B cell (primary cell): ENCODE results near the gene CCDC88C. TPM values are rescaled to one million over a fixed set of nuclear protein-coding genes. Genes with fewer than 3 reads are reported as not detected.
A peak's percentile ranks its signal among the peaks of the same experiment; 100 is the strongest.

Source experiments
- ATAC-seq: fragments of 200-7000 bp; cut with Tn5 transposase; one replicate; pipeline ENCODE4 v1.10.0; 2021; ENCODE audit warnings: low read depth, mild to moderate bottlenecking, moderate number of reproducible peaks, moderate library complexity
- CTCF ChIA-PET: fragments of 350-600 bp; sonication (Branson Sonifier 250); formaldehyde crosslinking; loops from one replicate; lab custom pipeline; 2021; ENCODE audit warnings: antibody characterized with exemption, inconsistent platforms; lab: Charles Lee
- POLR2A ChIA-PET: fragments of 350-600 bp; sonication (Branson Sonifier 250); formaldehyde crosslinking; loops from one replicate; lab custom pipeline; 2021; ENCODE audit warnings: antibody characterized with exemption; lab: Charles Lee
- DNase-seq: peaks from one replicate; pipeline ENCODE4 v3.0.0; 2013
- H2AFZ ChIP-seq: 2 replicates; pipeline ENCODE4 v1.6.1; 2012; ENCODE audit warnings: mild to moderate bottlenecking, low read depth, low read length; ENCODE audit not compliant: insufficient read depth, poor library complexity, severe bottlenecking
- H3K27ac ChIP-seq, 2 donors: 1 replicate in 1 of 2; 2 replicates in 1 of 2; pipeline ENCODE4 v1.5.1; 2012 to 2013; ENCODE audit warnings: low read length in 2 of 2, mild to moderate bottlenecking in 2 of 2, moderate library complexity in 1 of 2
- H3K27me3 ChIP-seq, 4 experiments: fragments of 200-600 bp in 1 of 4; sonication (generic) in 1 of 4; replicated peaks in 1 of 4; 1 replicate in 2 of 4; 2 replicates in 2 of 4; pipeline versions ENCODE4 v1.6.1 to v1.7.0; 2013 to 2016; ENCODE audit warnings: low read length in 3 of 4, mild to moderate bottlenecking in 2 of 4, mixed read lengths in 1 of 4, moderate library complexity in 1 of 4; ENCODE audit not compliant: insufficient read depth in 4 of 4, control insufficient read depth in 3 of 4; ENCODE audit errors: control extremely low read depth in 1 of 4
- H3K36me3 ChIP-seq, 2 experiments: replicated peaks in 1 of 2; 1 replicate in 1 of 2; 2 replicates in 1 of 2; pipeline versions ENCODE4 v1.6.1 to v1.7.1; 2013; ENCODE audit warnings: low read length in 1 of 2; ENCODE audit not compliant: insufficient read depth in 2 of 2, control insufficient read depth in 1 of 2; ENCODE audit errors: control extremely low read depth in 1 of 2, extremely low read depth in 1 of 2
- H3K4me1 ChIP-seq, 2 donors: fragments of 200-600 bp in 1 of 2; sonication (generic) in 1 of 2; 1 replicate in 1 of 2; 2 replicates in 1 of 2; pipeline versions ENCODE4 v1.5.1 to v1.6.1; 2013 to 2017; ENCODE audit warnings: low read length in 2 of 2; ENCODE audit not compliant: control insufficient read depth in 2 of 2, insufficient read depth in 2 of 2
- H3K4me2 ChIP-seq: replicated peaks from 2 replicates; pipeline ENCODE3; 2012; ENCODE audit warnings: mild to moderate bottlenecking, low read depth, low read length; ENCODE audit not compliant: poor library complexity, severe bottlenecking
- H3K4me3 ChIP-seq, 5 experiments: fragments of 200-600 bp in 1 of 5; sonication (generic) in 1 of 5; 1 replicate in 3 of 5; 2 replicates in 2 of 5; pipeline versions ENCODE4 v1.5.1 to v1.7.0; 2011 to 2016; ENCODE audit warnings: low read length in 4 of 5, mild to moderate bottlenecking in 4 of 5, low read depth in 2 of 5, control low read depth in 1 of 5, moderate library complexity in 1 of 5; ENCODE audit not compliant: insufficient read depth in 1 of 5; ENCODE audit errors: control extremely low read depth in 1 of 5, extremely low read depth in 1 of 5
- H3K79me2 ChIP-seq: fragments of 200-600 bp; sonication (generic); one replicate; pipeline ENCODE4 v1.6.0; 2016; ENCODE audit warnings: low read length; ENCODE audit not compliant: control insufficient read depth, insufficient read depth
- H3K9ac ChIP-seq: fragments of 200-600 bp; sonication (generic); 2 replicates; pipeline ENCODE4 v1.6.1; 2017; ENCODE audit warnings: mild to moderate bottlenecking, low read length, moderate library complexity
- H3K9me3 ChIP-seq, 3 donors: one replicate each; pipeline versions ENCODE4 v1.6.1 to v1.7.1; 2013; ENCODE audit warnings: low read length in 2 of 3; ENCODE audit not compliant: control insufficient read depth in 2 of 3, insufficient read depth in 1 of 3; ENCODE audit errors: control extremely low read depth in 1 of 3
- H4K20me1 ChIP-seq: 2 replicates; pipeline ENCODE4 v1.6.0; 2012; ENCODE audit warnings: mild to moderate bottlenecking, low read length; ENCODE audit not compliant: insufficient read depth, control insufficient read depth, poor library complexity, severe bottlenecking
- H3K27ac Mint-ChIP-seq: one replicate; pipeline ENCODE4 v1.8.0; 2021; ENCODE audit warnings: mixed read lengths
- H3K27me3 Mint-ChIP-seq: one replicate; pipeline ENCODE4 v1.8.0; 2021; ENCODE audit warnings: mixed read lengths
- H3K4me1 Mint-ChIP-seq: one replicate; pipeline ENCODE4 v1.8.0; 2021; ENCODE audit warnings: mixed read lengths
- H3K4me3 Mint-ChIP-seq: one replicate; pipeline ENCODE4 v1.8.0; 2021; ENCODE audit warnings: mixed read lengths
- H3K9me3 Mint-ChIP-seq: one replicate; pipeline ENCODE4 v1.8.0; 2022; ENCODE audit warnings: mixed read lengths; ENCODE audit not compliant: insufficient read depth
- CTCF ChIP-seq: fragments of 200-600 bp; IDR thresholded peaks from one replicate; pipeline ENCODE4 v1.8.0; 2022; ENCODE audit warnings: antibody characterized with exemption, mild to moderate bottlenecking
- EZH2 ChIP-seq: IDR thresholded peaks from 2 replicates; pipeline ENCODE4 v1.6.1; 2012; ENCODE audit warnings: borderline replicate concordance, low read depth, mild to moderate bottlenecking, moderate library complexity, low read length; ENCODE audit not compliant: insufficient read depth, poor library complexity, severe bottlenecking
- WGBS: methylation state at CpG from one replicate; pipeline ENCODE4 v1.1.5; 2013; ENCODE audit warnings: missing lambda C conversion rate; ENCODE audit not compliant: insufficient coverage; 5-methylcytosine and 5-hydroxymethylcytosine counted together
- intact Hi-C: fragments of 100-400 bp; cut with micrococcal nuclease; formaldehyde crosslinking; loops from one replicate; pipeline ENCODE4 v1.10.0; 2022
- polyA plus RNA-seq: library from polyadenylated mRNA; depleted of rRNA; stranded (reverse); fragments of >200 nt; gene quantifications from 2 replicates; pipeline ENCODE4 v1.2.3, GENCODE V29; 2012
- total RNA-seq, 2 donors: library from RNA; stranded (reverse); fragments of 120-200 nt in 1 of 2; gene quantifications; 1 replicate in 1 of 2; 2 replicates in 1 of 2; pipeline versions ENCODE4 v1.2.3 to v1.2.4, GENCODE V29; 2013 to 2022

Gene CCDC88C
- total and polyA plus RNA-seq, 2 donors (not counting 1 experiment from before 2014, with no cell fraction given), result 98.7 to 181 TPM

DNA sequence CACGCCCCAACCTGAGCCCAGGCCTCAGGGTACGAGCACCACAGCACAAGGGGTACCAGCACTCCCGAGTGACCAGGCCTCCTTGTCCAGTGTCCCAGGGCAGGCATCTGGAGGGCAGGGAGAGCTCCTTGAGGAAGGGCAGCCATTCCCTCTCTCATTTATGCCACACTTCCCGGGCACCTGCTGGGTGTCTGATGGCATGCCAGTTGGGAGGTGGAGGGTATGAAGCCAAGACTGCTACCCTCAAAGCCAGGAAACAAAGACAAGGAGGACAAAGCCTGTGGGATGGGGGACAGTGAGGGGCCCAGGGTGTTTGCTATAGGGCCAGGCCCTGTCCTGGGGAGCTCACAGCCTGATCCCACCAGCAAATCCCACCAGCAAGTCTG is 45.6 kb downstream of the CCDC88C start:
- peak overlapping the region; percentile 47 for H3K4me2 ChIP-seq
- WGBS, result 100% methylated on average over 2 of the region's 4 CpGs

More for the DNA sequence above, 45.6 kb downstream of the CCDC88C start:
- H3K79me2 ChIP-seq, result peaks cover 96% of the 10 kb centered on the region
- peaks cover 0 to 30% of the 10 kb centered on the region in 2 experiments for H3K36me3 ChIP-seq
- no peak for ATAC-seq
- no peaks in the 10 kb centered on the region for H3K9me3 Mint-ChIP-seq
- H4K20me1 ChIP-seq, result peaks cover 48% of the 10 kb centered on the region
- H3K4me3 Mint-ChIP-seq, result peak overlapping the region; percentile 59
- TF ChIP-seq CTCF (no peak), EZH2 (no peak)
- H3K27ac Mint-ChIP-seq, result peak overlapping the region; percentile 96
- no peaks in the 10 kb centered on the region for H3K9me3 ChIP-seq
- H3K27me3 Mint-ChIP-seq, result no peaks in the 10 kb centered on the region
- CTCF ChIA-PET, result interaction anchor here (1.3 to 4.0 kb wide), 5 partner anchors 11 to 47 kb away, joined by 3 to 31 read pairs (median 8); partner anchors contain the start of gene CCDC88C
- H2AFZ ChIP-seq, result no peak overlapping the region
- no peak for DNase-seq
- intact Hi-C loops, result loop anchor here (2.0 kb wide), 1 partner anchor 47 kb away; no protein-coding TSS in a partner anchor
- no peak overlapping the region for H3K4me3 ChIP-seq
- peak overlapping the region; percentile 34 to 71 for H3K27ac ChIP-seq
- H3K27me3 ChIP-seq, result no peaks in the 10 kb centered on the region
- POLR2A ChIA-PET, result interaction anchor here (0.6 to 1.6 kb wide), 2 partner anchors 26 to 976 kb away, joined by 4 to 6 read pairs; no protein-coding TSS in a partner anchor
- H3K4me1 Mint-ChIP-seq, result peaks cover 97% of the 10 kb centered on the region
- H3K9ac ChIP-seq, result no peak overlapping the region
- peaks cover 83 to 98% of the 10 kb centered on the region in 2 donors for H3K4me1 ChIP-seq
